ENCODE data around the gene ATP5ME.
"Not testable (repeated sequence)": the region's sequence is repeated elsewhere in the genome, so short reads cannot be mapped to it uniquely, and the experiment has no call there.

Gene ATP5ME

GRCh38 chr4:703336-704197 is 29.5 kb upstream of the ATP5ME start:
- Mint-ChIP-seq H3K9me3 (no peaks in the 10 kb centered on the region), H3K4me3 (peak overlapping the region in 1 of 3 experiments; percentile 13), H3K4me1 (peaks cover 6% of the 10 kb centered on the region), H3K36me3 (ENCODE audit: low read depth) (peaks cover 2% of the 10 kb centered on the region), H3K27ac (no peak overlapping the region), H3K27me3 (ENCODE audit: low read depth) (peaks cover 9% of the 10 kb centered on the region)
- no peak for TF ChIP-seq CTCF (IDR thresholded peaks at IDR 0.05; ENCODE audit: unreplicated experiment in 3 of 3)

- H3K4me3 Mint-ChIP-seq: peak overlapping the region in 2 of 3 experiments; percentile 51 to 67
- no peaks in the 10 kb centered on the region for H3K36me3 Mint-ChIP-seq (ENCODE audit: low read depth)
- TF ChIP-seq CTCF (IDR thresholded peaks at IDR 0.05; ENCODE audit: unreplicated experiment in 3 of 3): no peak
- H3K4me1 Mint-ChIP-seq: peaks cover 4% of the 10 kb centered on the region
- no peak overlapping the region for H3K27ac Mint-ChIP-seq
- H3K9me3 Mint-ChIP-seq: no peaks in the 10 kb centered on the region
- H3K27me3 Mint-ChIP-seq (ENCODE audit: low read depth): peaks cover 9% of the 10 kb centered on the region
Observed at GRCh38 chr4:702618-703048, 28.6 kb upstream of the ATP5ME start.

- peak overlapping the region in 2 of 3 experiments; percentile 16 to 56 for H3K27ac Mint-ChIP-seq
Observed at GRCh38 chr4:700587-701264, 26.6 kb upstream of the ATP5ME start.

GRCh38 chr4:699816-700580 is 25.9 kb upstream of the ATP5ME start:
- Mint-ChIP-seq H3K4me3 (no peak overlapping the region), H3K9me3 (peaks cover 1% of the 10 kb centered on the region), H3K27ac (no peak overlapping the region), H3K27me3 (ENCODE audit: low read depth) (peaks cover 11% of the 10 kb centered on the region), H3K36me3 (ENCODE audit: low read depth) (no peaks in the 10 kb centered on the region), H3K4me1 (peaks cover 4% of the 10 kb centered on the region)
- no peak for TF ChIP-seq CTCF (IDR thresholded peaks at IDR 0.05; ENCODE audit: unreplicated experiment in 3 of 3)

More at GRCh38 chr4:700587-701264, 26.6 kb upstream of the ATP5ME start:
- TF ChIP-seq CTCF (IDR thresholded peaks at IDR 0.05; ENCODE audit: unreplicated experiment in 3 of 3): no peak
- Mint-ChIP-seq H3K27me3 (ENCODE audit: low read depth) (peaks cover 9% of the 10 kb centered on the region), H3K9me3 (no peaks in the 10 kb centered on the region), H3K36me3 (ENCODE audit: low read depth) (no peaks in the 10 kb centered on the region), H3K4me1 (peaks cover 4% of the 10 kb centered on the region), H3K4me3 (peak overlapping the region in 2 of 3 experiments; percentile 26 to 32)

GRCh38 chr4:694341-694940 is 20.4 kb upstream of the ATP5ME start:
- not testable (repeated sequence) for H3K9me3 Mint-ChIP-seq; H3K27me3 Mint-ChIP-seq (ENCODE audit: low read depth); H3K4me3 Mint-ChIP-seq; H3K36me3 Mint-ChIP-seq (ENCODE audit: low read depth); H3K4me1 Mint-ChIP-seq; H3K27ac Mint-ChIP-seq
